Suppressor macrophage treated with lipopolysaccharide for 1 hour (primary cell): ENCODE results near the gene RAB3B.

ENCODE experiments used
- DNase-seq, 3 donors: peaks; one replicate each; pipeline ENCODE4 v3.0.0-alpha.2; 2020 to 2022

RAB3B gene

GRCh38 chr1:51955797-51956527 is 34.5 kb downstream of the RAB3B start:
- no peak for DNase-seq

- no peak for DNase-seq
Observed at GRCh38 chr1:51954783-51955182, 35.7 kb downstream of the RAB3B start.

GRCh38 chr1:51953079-51953478 is 37.4 kb downstream of the RAB3B start:
- no peak for DNase-seq

DNA sequence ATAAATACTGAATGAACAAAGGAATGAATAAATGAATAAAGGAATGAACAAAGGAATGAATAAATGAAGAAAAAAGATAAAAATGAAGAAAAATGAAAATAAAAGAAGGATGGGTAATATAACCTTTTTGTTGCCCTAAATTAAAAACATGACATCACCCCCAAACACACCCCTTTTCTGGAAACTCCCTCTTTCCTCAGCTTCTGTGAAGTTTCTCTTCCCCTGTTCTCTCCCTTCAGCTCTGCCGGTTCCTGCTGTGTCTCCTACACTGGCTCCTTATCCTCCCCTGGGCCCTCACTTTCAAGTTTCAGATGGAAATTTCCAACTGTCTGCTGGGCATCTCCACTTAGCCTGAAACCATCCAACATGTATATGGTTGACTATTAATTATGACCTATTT is 37.9 kb downstream of the RAB3B start:
- peak; percentile 47 to 56 (median 53) for DNase-seq

DNA sequence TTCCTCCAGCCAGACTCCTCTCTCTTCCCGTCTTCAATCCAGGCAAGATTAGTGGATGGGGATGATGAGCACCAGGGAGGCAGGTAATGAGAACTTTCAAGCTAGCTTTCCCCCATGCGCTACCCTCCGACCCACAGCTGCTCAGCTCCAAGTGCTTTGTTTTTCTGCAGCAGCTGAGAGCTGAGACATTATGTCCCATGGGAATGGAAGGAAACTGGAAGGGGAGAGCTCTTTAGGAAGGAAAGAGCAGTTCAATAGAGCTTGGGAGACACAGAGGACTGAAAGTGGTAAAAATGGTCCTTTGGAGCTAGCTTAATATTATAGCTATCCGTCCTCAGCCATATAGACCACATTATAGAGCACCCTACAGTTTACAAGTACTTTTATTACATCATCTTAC is 39.8 kb downstream of the RAB3B start:
- no peak for DNase-seq

GRCh38 chr1:51949014-51949702 is 41.3 kb downstream of the RAB3B start:
- DNase-seq: no peak

DNA sequence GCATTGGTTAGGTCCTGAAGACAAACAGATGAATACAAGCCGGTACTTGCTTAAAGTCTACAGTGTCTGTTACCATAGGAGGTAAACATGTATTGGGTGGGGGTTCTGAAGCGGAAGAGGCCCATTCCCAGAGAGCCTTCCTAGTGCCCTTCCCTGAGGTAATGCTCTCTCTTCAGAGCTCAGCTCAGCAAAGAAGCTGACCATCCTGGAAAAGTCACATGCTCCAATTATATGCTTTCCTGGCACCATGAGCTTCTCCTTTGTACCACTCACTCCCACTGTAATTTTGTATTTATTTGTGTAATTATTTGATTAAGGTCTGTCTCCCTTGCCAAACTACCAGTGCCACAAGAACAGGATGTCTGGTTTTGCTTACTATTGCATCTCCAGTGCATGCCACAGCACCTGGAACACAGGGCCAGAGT is 42.0 kb downstream of the RAB3B start:
- no peak for DNase-seq

DNA sequence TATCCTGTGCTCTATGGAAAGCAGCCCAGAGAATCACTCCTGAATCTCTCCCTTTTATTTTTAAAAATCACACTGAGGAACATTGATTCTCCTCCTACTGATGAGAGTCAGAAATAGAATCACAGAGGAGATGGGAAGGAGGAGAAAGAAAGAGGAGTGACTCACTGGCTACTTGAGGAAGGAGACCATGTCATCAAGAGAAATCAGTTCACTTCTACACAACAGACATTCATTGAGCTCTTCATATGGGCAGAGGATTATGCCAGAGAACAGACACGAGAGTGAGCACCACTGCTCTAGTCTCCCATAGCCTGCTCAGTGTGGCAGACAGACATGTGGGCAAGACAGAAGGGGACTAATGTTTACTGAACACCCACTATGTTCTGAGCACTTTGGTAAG is 44.2 kb downstream of the RAB3B start:
- DNase-seq: no peak

DNA sequence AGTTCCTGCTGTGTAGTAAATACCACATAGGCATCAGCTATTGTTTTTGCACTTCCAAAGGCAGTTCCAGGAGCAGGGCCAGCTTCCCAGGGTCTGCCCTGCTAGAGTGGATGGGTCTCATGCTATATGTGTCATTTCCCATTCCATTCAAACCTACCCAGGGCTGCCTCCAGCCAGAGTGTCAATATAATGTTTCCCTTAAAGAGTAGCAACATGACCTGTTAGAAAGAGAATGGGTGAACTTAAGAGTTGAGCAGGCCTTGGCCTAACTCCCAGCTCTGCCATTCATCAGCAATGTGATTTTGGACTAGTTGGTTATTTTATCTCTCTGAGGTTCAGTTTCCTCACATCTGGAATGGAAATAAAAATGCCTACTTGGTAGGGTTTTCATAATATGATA is 44.9 kb downstream of the RAB3B start:
- no peak for DNase-seq

GRCh38 chr1:51942281-51942680 is 48.2 kb downstream of the RAB3B start:
- no peak for DNase-seq

- DNase-seq: no peak
Observed at GRCh38 chr1:51941528-51941927, 49.0 kb downstream of the RAB3B start.

- no peak for DNase-seq
Observed at GRCh38 chr1:51937112-51937511, 53.4 kb downstream of the RAB3B start.

DNA sequence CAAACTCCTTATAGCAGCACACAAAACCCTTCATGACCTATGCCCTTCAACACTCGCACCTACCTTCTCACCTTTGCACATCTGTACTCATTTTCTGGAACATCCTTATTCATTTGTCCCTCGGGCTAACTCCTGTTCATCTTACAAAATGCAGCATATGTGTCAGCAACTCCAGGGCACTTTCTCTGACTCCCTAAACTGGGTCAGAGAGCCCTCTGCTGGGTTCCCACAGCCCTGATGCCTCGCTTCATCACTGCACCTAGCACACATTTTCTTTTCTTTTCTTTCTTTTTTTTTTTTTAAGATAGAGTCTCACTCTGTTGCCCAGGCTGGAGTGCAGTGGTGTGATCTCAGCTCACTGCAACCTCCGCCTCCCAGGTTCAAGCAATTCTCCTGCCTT is 54.0 kb downstream of the RAB3B start:
- DNase-seq: no peak

DNA sequence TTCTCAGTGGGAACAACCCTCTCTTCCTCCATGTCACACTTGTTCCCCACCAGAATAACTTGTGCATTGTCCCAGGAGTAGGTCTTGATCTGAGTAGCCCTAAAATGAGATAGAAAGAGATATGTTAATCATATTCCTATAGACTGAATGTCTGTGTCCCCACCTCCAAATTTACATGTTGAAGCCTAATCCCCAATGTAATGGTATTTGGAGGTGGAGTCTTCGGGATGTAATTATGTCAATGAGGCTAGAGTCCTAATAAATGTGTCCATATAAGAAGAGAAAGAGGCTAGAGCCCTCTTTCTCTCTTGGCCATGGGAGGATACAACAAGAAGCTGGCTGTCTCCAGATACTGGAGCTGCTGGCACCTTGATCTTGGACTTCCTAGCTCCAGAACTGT is 57.2 kb downstream of the RAB3B start:
- no peak for DNase-seq

GRCh38 chr1:51930329-51930728 is 60.2 kb downstream of the RAB3B start:
- no peak for DNase-seq

- peak in 1 of 3 donors; percentile 1 for DNase-seq
Observed at GRCh38 chr1:51928896-51929295, 61.6 kb downstream of the RAB3B start.

DNA sequence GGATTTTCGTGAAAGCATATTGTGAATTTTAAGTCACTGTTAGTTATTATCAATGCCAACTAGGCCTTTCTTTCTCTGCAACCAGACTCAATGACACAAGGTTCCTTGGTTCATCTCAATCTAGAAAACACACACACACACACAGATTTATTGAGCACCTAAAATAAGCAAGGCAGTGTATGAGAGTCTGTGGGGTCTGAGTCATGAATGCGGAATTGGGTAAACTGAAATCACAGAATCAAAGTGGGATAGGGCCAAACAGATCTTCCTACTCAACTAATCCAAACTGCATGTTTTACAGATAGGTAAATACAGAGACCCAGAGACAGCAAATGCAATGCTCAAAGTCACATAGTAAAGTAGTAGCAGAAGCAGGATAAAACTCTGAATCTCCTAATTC is 63.5 kb downstream of the RAB3B start:
- no peak for DNase-seq

DNA sequence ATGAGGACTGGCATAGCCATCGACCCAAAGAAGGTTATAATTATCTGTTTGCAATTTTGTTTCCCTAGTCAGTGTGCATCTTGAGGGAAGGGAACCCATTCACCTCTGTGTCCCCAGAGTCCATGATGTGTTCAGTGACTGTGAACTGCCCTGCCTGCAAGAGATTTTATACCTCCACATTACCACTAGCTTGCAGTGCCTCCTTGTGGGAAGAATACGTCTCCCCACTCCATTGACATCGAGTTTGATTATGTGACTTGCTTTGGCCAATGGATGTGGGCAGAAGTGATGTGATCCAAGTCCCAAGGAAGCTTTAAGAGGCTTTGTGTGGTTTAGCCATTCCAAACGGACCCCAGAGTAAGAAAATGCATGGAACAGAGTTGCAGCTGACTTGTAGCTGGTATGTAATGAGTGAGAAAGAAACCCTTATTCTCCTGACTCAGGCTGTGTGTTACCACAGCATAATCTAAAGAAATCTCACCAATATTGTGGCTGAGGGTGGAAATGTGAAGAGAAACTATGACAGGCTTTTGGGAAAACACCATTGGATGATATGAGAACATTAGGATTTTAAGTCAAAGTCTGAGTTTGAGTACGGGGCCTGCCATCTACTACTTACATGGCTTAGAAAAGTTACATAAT is 64.2 kb downstream of the RAB3B start:
- peak in 1 of 3 donors; percentile 8 for DNase-seq

DNA sequence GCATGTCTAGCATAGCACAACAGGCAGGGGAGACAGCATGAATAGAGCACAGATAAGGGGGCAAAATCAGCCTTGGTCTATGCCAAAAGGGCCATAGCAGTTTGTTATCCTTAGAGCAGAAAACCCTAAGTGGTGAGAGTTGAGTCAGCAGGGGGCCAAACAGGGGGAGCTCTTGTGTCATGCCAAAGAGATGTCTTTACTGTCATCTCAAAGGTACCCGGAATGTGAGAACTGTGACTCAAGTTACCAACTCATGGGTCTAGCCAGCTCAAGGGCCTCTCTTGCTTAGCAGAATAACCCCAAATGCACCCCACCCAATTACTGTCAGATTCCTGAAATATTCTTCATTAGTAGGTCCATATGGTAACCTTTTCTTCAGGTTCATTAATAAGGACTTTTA is 66.0 kb downstream of the RAB3B start:
- no peak for DNase-seq

DNA sequence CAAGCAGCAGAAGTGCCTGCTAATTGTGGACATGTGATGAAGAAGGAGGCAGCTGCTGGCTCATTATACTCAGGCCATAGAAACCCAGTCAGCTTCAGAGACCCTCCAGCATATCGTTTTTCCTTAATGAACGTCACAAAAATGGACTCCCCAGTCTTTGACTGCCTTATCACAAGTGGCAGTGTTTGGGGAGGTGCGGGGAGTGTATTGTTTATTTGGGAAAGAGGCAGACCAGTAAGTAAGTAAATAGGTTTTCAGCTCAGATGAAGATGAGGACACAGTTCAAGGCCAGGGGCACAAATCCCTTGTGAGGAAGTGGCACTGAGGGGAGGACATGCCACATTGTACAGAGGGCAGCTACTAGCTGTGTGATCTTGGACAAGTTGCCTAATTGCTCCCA is 68.5 kb downstream of the RAB3B start:
- DNase-seq: no peak

- DNase-seq: no peak
Observed at GRCh38 chr1:51920130-51920529, 70.4 kb downstream of the RAB3B start.

DNA sequence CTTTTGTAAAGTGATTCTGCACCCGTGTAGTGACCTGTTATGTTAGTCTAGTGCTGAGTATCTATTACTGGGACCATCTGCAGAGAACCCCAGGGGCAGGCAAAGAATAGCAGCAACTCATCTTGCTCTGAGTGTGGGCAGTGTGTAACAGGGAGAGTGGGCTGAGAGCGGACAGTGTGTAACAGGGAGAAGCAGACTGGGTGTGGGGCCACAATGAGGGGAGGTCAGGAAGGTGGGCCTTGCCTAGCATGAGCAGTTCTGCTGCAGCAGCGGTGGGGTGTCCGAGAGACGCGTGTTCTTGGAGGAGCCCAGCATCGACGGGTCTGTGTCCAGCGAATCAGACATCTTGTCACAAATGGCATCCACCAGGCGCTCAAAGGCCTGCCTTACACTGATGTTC is 70.8 kb downstream of the RAB3B start:
- DNase-seq: no peak

GRCh38 chr1:51916587-51917405 is 73.7 kb downstream of the RAB3B start:
- no peak for DNase-seq
